CD14-positive monocyte (primary cell): ENCODE results near the gene LRP1-AS. TPM values are rescaled to one million over a fixed set of nuclear protein-coding genes. Genes with fewer than 3 reads are reported as not detected.
A peak's percentile ranks its signal among the peaks of the same experiment; 100 is the strongest.

Source experiments
- DNase-seq, 3 donors: peaks; one replicate each; pipeline ENCODE4 v3.0.0-alpha.2; 2011 to 2022
- H2AFZ ChIP-seq: 2 replicates; pipeline ENCODE4 v1.6.0; 2012; ENCODE audit warnings: mild to moderate bottlenecking, low read depth, low read length, inconsistent platforms; ENCODE audit not compliant: insufficient read depth, poor library complexity, severe bottlenecking
- H3K27ac ChIP-seq, 2 donors: 1 replicate in 1 of 2; 2 replicates in 1 of 2; pipeline ENCODE4 v1.5.1; 2012 to 2013; ENCODE audit warnings: low read length in 2 of 2, control low read depth in 1 of 2, inconsistent platforms in 1 of 2, low read depth in 1 of 2, mild to moderate bottlenecking in 1 of 2
- H3K27me3 ChIP-seq, 2 donors: one replicate each; pipeline versions ENCODE4 v1.6.0 to v1.6.1; 2011 to 2013; ENCODE audit warnings: low read length in 2 of 2; ENCODE audit not compliant: control insufficient read depth in 2 of 2, insufficient read depth in 2 of 2
- H3K36me3 ChIP-seq, 2 donors: replicated peaks in 1 of 2; 1 replicate in 1 of 2; 2 replicates in 1 of 2; pipeline versions ENCODE4 v1.5.1 to v1.6.1; 2012 to 2013; ENCODE audit warnings: low read length in 2 of 2, control low read depth in 1 of 2, inconsistent platforms in 1 of 2, mild to moderate bottlenecking in 1 of 2; ENCODE audit not compliant: insufficient read depth in 2 of 2, control insufficient read depth in 1 of 2
- H3K4me1 ChIP-seq, 2 donors: 1 replicate in 1 of 2; 2 replicates in 1 of 2; pipeline versions ENCODE4 v1.5.1 to v1.6.1; 2012 to 2013; ENCODE audit warnings: low read length in 2 of 2, control low read depth in 1 of 2, inconsistent platforms in 1 of 2, mild to moderate bottlenecking in 1 of 2, moderate library complexity in 1 of 2; ENCODE audit not compliant: insufficient read depth in 2 of 2, control insufficient read depth in 1 of 2
- H3K4me2 ChIP-seq: replicated peaks from 2 replicates; pipeline ENCODE3; 2012; ENCODE audit warnings: low read length, moderate library complexity, mild to moderate bottlenecking; ENCODE audit not compliant: poor library complexity, severe bottlenecking; ENCODE audit errors: extremely low read depth
- H3K4me3 ChIP-seq, 3 experiments: fragments of 200-600 bp in 1 of 3; sonication (generic) in 1 of 3; replicated peaks in 1 of 3; 1 replicate in 2 of 3; 2 replicates in 1 of 3; pipeline ENCODE4 v1.5.1; 2011 to 2013; ENCODE audit warnings: low read length in 3 of 3, mild to moderate bottlenecking in 3 of 3, control low read depth in 2 of 3, low read depth in 2 of 3, inconsistent platforms in 1 of 3, moderate library complexity in 1 of 3
- H3K79me2 ChIP-seq: 2 replicates; pipeline ENCODE4 v1.6.0; 2012; ENCODE audit warnings: mild to moderate bottlenecking, control low read depth, inconsistent platforms, low read length, moderate library complexity; ENCODE audit not compliant: insufficient read depth
- H3K9ac ChIP-seq: 2 replicates; pipeline ENCODE4 v1.6.0; 2017; ENCODE audit warnings: low read length, mild to moderate bottlenecking; ENCODE audit not compliant: insufficient read depth, poor library complexity, severe bottlenecking
- H3K9me3 ChIP-seq, 2 donors: replicated peaks in 1 of 2; 1 replicate in 1 of 2; 2 replicates in 1 of 2; pipeline versions ENCODE4 v1.5.1 to v1.6.1; 2012 to 2013; ENCODE audit warnings: low read length in 2 of 2, control low read depth in 1 of 2; ENCODE audit not compliant: control insufficient read depth in 1 of 2, insufficient read depth in 1 of 2
- H4K20me1 ChIP-seq: 2 replicates; pipeline ENCODE4 v1.6.0; 2012; ENCODE audit warnings: mild to moderate bottlenecking, low read length, control low read depth, moderate library complexity; ENCODE audit not compliant: insufficient read depth
- H3K27ac Mint-ChIP-seq, 7 donors: one replicate each; pipeline ENCODE4 v1.8.0; 2020; ENCODE audit warnings: mild to moderate bottlenecking in 7 of 7, mixed read lengths in 7 of 7, moderate library complexity in 6 of 7, inconsistent platforms in 2 of 7
- H3K27me3 Mint-ChIP-seq, 3 donors: one replicate each; pipeline ENCODE4 v1.8.0; 2021 to 2022; ENCODE audit warnings: low read depth in 3 of 3, mild to moderate bottlenecking in 3 of 3, mixed read lengths in 3 of 3, moderate library complexity in 3 of 3, inconsistent platforms in 1 of 3
- H3K36me3 Mint-ChIP-seq, 2 donors: one replicate each; pipeline ENCODE4 v1.8.0; 2020; ENCODE audit warnings: mixed read lengths in 2 of 2, inconsistent platforms in 1 of 2, mild to moderate bottlenecking in 1 of 2
- H3K4me1 Mint-ChIP-seq: one replicate; pipeline ENCODE4 v1.8.0; 2020; ENCODE audit warnings: mild to moderate bottlenecking, mixed read lengths
- H3K4me3 Mint-ChIP-seq, 2 donors: one replicate each; pipeline ENCODE4 v1.8.0; 2020; ENCODE audit warnings: mild to moderate bottlenecking in 2 of 2, mixed read lengths in 2 of 2, moderate library complexity in 1 of 2
- H3K9me3 Mint-ChIP-seq, 7 donors: one replicate each; pipeline ENCODE4 v1.8.0; 2020 to 2022; ENCODE audit warnings: mixed read lengths in 7 of 7, mild to moderate bottlenecking in 6 of 7, moderate library complexity in 6 of 7, inconsistent platforms in 2 of 7
- CTCF ChIP-seq: fragments of 200-600 bp; IDR thresholded peaks from one replicate; pipeline ENCODE4 v1.8.0; 2022; ENCODE audit warnings: antibody characterized with exemption, mild to moderate bottlenecking
- WGBS: methylation state at CpG from one replicate; pipeline ENCODE4 v1.1.5; 2013; ENCODE audit warnings: missing lambda C conversion rate; ENCODE audit not compliant: insufficient coverage; 5-methylcytosine and 5-hydroxymethylcytosine counted together
- intact Hi-C, 2 donors: fragments of 100-400 bp; cut with micrococcal nuclease; formaldehyde crosslinking; loops; one replicate each; pipeline versions ENCODE4 v1.15.0 to v1.15.1; 2023
- polyA plus RNA-seq, 3 donors: library from polyadenylated mRNA; depleted of rRNA in 1 of 3; unstranded in 2 of 3; stranded (reverse) in 1 of 3; fragments of 300-500 nt in 2 of 3; fragments of >200 nt in 1 of 3; fragmentation: Illumina TruSeq in 2 of 3; gene quantifications; 1 replicate in 2 of 3; 2 replicates in 1 of 3; pipeline ENCODE4 v1.2.3, GENCODE V29; 2012 to 2021

LRP1-AS gene
- polyA plus RNA-seq, 3 donors: 0.35 to 1.5 TPM; not detected in 1

- H3K79me2 ChIP-seq: peaks cover 66% of the 10 kb centered on the region
- peaks cover 41% of the 10 kb centered on the region for H4K20me1 ChIP-seq
- Mint-ChIP-seq H3K27me3 (peaks cover 0 to 3% (median 3%) of the 10 kb centered on the region in 3 donors), H3K4me3 (peak overlapping the region; percentile 27 to 28), H3K36me3 (peaks cover 71 to 89% of the 10 kb centered on the region in 2 donors), H3K27ac (peak overlapping the region; percentile 80 to 97 (median 92)), H3K4me1 (peaks cover 100% of the 10 kb centered on the region), H3K9me3 (no peaks in the 10 kb centered on the region)
- no peak overlapping the region for H3K9ac ChIP-seq
- WGBS: 88% methylated on average over 6 of the region's 6 CpGs
- H3K27ac ChIP-seq: peak overlapping the region; percentile 65 to 93
- no peak overlapping the region for H2AFZ ChIP-seq
- DNase-seq: peak in 2 of 3 donors; percentile 44 to 57
- peaks cover 100% of the 10 kb centered on the region in 2 donors for H3K4me1 ChIP-seq
- H3K4me3 ChIP-seq: peak overlapping the region in 1 of 3 experiments; percentile 49
- intact Hi-C loops: no loop called here
- no peaks in the 10 kb centered on the region for H3K27me3 ChIP-seq
- no peak for TF ChIP-seq CTCF
- H3K4me2 ChIP-seq: peak overlapping the region; percentile 49
- H3K36me3 ChIP-seq: peaks cover 36 to 72% of the 10 kb centered on the region in 2 donors
- no peaks in the 10 kb centered on the region for H3K9me3 ChIP-seq
Observed at GRCh38 chr12:57150400-57151000, 3.1 kb upstream of the LRP1-AS start.

- peak overlapping the region; percentile 65 to 82 for H3K27ac ChIP-seq
- no peak overlapping the region for H2AFZ ChIP-seq
- peak overlapping the region; percentile 38 for H3K9ac ChIP-seq
- no peaks in the 10 kb centered on the region for H3K9me3 ChIP-seq
- intact Hi-C loops: no loop called here
- Mint-ChIP-seq H3K27me3 (peaks cover 0 to 3% (median 3%) of the 10 kb centered on the region in 3 donors), H3K4me1 (peaks cover 93% of the 10 kb centered on the region), H3K4me3 (peak overlapping the region; percentile 59 to 83), H3K27ac (peak overlapping the region; percentile 80 to 97 (median 92)), H3K36me3 (peaks cover 72 to 89% of the 10 kb centered on the region in 2 donors), H3K9me3 (no peaks in the 10 kb centered on the region)
- TF ChIP-seq CTCF: no peak
- H3K36me3 ChIP-seq: peaks cover 39 to 74% of the 10 kb centered on the region in 2 donors
- peaks cover 66% of the 10 kb centered on the region for H3K79me2 ChIP-seq
- peaks cover 53% of the 10 kb centered on the region for H4K20me1 ChIP-seq
- peak overlapping the region in 1 of 3 experiments; percentile 67 for H3K4me3 ChIP-seq
- DNase-seq: peak in 1 of 3 donors; percentile 38
- peaks cover 91 to 93% of the 10 kb centered on the region in 2 donors for H3K4me1 ChIP-seq
- peak overlapping the region; percentile 66 for H3K4me2 ChIP-seq
- WGBS: 24% methylated on average over 10 of the region's 13 CpGs
- no peaks in the 10 kb centered on the region for H3K27me3 ChIP-seq
Observed at GRCh38 chr12:57149245-57149900, 2.0 kb upstream of the LRP1-AS start.
